Glomerular endothelial cell (primary cell): ENCODE measurements around the gene NR3C2. TPM values are rescaled to one million over a fixed set of nuclear protein-coding genes. Genes with fewer than 3 reads are reported as not detected.
"Not testable (repeated sequence)": the region's sequence is repeated elsewhere in the genome, so short reads cannot be mapped to it uniquely, and the experiment has no call there.

ENCODE experiments used
- DNase-seq: peaks from one replicate; pipeline ENCODE4 v3.0.0-alpha.2; 2011; ENCODE audit warnings: low read depth, low spot score; ENCODE audit errors: extremely low read depth
- total RNA-seq: library from RNA; depleted of rRNA; stranded (reverse); fragments of >200 nt; gene quantifications from 2 replicates; pipeline ENCODE4 v1.2.3, GENCODE V29; 2015

The NR3C2 gene
- total RNA-seq, 1 donor from 2014 or later = 5.2 TPM

DNA sequence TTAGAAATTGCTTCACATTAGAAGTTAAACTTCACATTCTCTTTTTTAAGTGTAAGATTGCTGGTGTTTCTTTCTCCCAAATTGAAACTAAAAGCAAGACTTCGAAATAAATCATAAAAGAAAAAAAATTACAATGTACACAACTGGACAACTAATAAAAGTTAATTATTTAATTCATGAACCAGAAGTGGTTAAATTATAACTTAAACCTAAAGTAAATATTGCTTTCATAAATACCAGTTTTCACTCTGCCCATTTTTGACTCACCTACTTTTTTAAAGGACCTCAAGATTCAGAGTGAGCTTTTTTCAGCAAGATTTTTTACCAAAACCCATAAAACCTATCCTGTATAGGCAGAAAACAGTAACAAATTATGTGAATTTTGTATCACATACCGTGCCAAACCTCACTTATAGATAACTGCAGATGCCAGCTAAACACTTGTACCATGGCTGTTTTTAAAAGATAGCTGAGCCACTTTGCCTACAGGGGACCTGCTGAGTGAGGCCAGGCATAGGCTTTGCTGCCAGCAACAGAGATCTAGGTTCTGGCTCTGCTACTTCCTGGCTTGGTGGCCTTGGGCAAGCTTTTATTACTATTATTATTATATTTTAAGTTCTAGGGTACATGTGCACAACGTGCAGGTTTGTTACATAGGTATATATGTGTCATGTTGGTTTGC lies 259.8 kb downstream of the NR3C2 start:
- no peak for DNase-seq

DNA sequence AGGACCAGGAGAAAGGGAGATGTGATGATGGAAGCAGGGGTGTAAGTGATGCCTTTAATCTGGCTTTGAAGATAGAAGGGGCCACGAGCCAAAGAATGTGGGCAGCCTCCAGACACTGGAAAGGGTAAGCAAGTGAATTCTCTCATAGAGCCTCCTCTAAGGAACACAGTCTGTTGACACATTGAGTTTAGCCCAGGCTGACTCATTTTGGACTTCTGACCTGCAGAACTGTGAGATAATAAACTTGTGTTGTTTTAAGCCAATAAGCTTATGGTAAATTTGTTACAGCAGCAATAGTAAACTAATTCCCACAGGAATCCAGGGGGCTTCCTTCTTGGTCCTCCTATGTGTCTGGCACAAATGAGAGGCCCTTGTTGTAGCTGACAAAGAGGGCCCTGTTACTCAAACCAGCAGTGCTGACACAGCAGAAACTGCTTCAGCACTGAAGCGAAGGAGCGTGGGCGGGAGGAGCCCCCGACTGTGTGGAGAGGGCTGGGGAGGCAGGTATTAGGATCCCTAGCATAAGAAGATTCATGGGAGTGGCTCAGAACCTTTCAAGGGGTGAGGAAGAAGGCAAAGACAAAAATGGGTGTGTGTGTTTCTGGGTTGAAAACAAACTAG lies 268.7 kb downstream of the NR3C2 start:
- no peak for DNase-seq

DNA sequence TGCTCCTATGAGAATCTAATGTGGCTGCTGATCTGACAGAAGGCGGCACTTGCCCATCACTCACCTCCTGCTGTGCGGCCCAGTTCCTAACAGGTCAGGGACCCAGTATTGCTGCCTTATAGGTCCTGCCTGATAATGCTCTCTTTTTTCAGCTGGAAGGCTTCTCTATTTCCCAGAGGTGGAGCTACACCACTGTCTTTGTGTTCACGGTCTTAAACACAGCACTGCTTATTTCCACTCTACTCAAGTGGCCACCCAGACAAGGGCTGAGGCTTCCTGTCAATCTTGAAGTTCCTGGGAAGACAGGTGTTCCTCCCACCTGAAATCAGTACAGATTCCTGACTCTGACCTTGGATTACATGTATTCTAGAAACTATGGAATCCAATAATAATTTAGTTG lies 270.6 kb downstream of the NR3C2 start:
- no peak for DNase-seq

DNA sequence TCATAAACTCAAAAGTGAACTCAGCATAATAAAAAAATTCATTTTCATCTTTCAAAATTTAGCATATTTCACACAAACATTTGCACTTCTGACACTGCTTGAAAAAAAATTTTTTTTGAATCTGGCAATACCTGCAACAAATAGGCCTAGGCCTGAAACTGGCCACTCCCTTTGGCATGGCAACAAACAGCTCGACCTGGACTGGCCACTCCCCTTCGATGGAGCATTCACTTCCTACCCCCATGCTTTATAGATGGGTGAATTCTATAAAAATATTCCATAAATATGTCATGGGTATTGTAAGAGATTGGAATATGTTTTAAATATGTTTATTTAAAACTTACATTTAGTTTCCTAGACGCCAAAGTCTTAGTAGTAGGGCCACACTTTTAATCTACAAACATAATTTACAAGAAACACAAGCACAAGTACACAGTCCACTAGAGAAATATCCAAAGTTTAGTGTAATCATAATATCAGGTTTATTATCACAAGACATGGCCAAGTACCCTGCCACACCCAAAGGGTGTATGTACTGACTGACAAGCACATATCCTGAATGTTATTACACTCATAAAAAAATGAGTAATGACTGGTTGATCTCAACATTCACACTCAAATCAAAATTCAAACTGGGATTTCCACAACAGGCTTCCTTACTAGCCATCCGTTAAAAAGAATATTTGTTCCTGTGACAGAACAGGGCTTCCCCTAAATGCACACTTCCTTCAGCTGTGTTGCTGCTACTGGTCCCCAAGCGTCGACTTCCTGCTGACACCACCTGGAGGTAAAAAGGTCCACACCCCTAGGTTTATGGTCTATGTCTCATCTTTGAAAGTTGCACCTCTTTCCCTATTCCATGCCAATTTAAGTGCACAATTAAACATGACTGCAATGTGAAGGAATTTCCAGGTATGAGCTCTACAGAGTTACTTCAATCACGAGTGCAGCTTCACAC lies 271.5 kb downstream of the NR3C2 start:
- no peak for DNase-seq

DNA sequence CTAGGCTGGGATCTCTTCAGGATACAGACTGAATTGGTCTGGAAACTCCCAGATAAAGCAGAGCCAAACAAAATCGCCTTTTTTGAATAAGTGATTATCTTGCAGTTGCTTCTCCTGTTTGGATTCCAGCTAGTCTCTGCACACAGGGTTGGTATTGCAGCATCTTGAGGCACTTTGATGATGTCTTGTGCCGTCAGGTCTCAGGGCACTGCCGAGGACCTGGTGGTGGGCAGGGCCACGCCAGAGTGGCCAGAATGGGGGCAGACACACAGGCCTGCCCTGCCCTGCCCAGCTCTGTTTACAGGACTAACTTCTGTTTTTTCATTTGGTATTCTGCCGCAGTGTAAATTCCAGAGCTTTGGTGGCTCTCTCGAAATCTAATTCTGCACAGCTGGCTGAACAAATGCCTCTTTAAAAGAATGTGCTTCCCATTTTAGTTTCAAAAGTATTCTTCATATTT lies 276.1 kb downstream of the NR3C2 start:
- DNase-seq = no peak

DNA sequence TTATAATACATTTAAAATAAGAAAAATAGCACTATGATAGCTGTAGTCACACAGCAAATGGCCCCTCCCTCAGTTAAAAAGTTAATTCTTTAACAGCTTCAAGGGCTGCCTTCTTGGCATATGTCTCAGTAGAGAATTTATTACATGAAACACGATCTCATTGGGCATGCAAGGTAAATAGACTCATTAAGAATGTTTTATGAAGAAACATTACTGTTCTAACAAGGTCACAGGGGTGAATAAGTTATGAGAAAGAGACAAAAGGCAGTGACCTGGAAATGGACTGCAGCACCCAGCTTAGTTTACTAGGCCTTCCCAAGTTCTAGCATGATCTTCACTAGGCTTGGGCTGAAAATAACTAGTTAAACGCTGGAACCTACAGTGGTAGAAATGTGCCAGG lies 277.7 kb downstream of the NR3C2 start:
- no peak for DNase-seq

DNA sequence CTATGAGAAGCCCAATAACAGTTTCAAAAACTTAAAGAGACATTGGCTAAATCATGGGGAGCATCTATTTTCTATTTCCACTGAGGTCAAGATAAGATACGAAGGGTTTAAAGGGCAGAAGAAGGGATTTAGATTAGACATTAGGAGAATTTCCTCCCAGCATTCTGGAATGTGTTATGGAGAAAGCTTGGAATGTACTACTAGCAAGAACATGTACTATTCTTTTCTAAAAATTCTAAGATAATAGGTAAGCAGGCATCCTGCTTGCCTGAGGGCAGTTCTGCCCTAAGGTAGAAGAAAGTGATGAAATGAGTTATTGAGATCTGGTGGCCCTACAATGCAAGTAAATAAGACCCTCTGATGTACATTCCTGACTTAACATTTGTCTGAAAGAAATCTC lies 279.2 kb downstream of the NR3C2 start:
- DNase-seq = no peak

DNA sequence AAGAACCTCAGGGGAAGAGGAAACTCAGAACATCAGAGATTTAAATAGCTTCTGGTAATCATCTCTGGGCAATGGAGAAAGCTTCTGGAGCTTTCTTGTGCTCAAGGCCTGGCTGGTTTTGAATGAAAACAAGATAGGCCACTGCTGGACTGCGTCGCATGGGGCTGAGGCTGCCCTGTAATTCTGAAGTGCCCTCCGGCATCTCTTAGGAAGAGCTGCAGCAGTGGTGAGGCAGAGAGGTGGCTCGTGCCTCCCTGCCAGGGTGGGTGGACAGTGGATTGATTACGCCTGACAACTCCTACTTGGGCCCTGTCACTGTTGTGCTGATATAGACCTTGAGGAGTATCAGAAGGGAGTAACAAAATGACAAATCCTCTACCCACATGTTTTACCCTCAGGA lies 279.7 kb downstream of the NR3C2 start:
- DNase-seq = no peak

DNA sequence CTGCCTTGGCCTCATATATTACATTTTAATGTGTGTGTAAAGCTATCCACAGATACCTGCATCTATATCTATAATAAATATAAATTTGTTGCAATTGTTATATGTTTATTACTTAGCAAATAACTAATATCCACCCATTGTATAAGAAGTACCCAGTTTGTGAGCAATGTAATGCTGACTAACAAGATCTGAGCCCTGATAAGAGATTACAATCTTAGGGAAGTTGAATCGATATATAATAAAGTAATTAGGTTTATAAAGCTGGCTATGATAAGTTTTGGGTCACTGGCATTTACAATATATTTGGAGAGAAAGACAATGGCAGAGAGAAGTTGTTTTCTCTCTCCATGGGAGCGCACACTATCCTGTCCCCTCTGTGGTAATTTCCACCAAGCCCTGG lies 280.6 kb downstream of the NR3C2 start:
- no peak for DNase-seq

DNA sequence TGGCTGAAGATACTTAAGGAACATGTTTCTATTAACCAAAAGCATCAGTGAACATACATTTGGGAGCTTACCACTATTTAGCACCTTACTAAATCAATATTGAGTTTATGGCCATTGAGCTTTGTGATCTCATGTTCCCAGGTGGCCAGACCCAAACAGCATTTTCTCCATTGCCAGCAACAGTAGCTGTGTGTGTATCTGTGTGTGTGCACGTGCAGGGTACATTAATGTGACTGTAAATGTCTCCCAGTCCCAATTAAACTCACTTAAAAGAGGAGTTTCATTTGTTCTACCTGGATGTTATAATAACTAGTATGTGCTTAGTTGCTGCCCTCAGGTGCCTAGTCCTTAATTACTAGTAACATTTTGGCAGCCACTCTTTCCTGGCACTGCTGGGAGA lies 282.4 kb downstream of the NR3C2 start:
- no peak for DNase-seq

DNA sequence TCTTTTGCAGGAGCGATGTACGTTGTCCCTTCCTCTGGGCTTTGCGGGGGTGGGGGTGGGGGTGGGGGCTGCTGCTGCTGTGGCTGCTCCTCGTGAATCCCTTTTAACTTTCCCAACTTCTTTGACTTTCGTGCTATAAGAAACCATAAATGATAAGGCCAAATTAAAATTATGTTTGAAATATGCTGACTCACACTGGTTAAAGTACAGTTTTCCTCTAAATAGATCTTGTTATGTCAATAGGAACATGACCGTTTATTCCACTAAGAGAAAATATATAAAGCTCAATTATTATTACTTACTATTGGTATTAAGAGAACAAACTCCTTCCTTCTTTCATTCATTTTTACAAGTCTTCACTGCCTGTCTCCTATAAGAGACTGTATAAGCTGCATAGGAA lies 287.4 kb downstream of the NR3C2 start:
- DNase-seq = no peak

DNA sequence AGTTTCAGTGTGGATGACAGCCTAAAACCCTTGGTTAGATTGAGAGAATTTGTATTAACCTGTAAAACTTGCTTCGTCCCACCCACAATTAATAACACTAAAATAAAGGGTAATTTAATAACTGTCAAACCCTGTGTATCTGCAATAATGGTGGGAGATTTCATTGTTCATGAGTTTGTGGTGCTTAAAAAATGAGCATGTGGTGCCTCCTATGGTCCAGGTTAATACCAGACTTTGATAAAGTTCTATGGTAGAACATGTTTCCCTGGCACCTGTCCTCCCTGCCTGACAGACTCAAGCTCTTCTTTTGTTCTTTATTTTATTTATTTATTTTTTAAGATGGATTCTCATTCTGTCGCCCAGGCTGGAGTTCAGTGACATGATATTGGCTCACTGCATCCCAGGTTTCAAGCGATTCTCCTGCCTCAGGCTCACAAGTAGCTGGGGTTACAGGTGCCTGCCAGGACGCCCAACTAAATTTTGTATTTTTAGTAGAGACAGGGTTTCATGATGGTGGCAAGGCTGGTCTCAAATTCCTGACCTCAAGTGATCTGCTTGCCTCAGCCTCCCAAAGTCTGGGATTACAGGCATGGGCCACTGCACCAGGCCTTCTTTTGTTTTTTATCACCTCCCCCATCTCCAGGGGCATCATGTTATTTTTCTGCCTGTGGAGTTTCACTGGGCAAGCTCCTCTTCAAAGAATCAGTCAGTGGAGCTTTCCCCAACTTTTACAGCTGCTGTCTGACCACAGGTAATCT lies 289.2 kb downstream of the NR3C2 start:
- DNase-seq = no peak

DNA sequence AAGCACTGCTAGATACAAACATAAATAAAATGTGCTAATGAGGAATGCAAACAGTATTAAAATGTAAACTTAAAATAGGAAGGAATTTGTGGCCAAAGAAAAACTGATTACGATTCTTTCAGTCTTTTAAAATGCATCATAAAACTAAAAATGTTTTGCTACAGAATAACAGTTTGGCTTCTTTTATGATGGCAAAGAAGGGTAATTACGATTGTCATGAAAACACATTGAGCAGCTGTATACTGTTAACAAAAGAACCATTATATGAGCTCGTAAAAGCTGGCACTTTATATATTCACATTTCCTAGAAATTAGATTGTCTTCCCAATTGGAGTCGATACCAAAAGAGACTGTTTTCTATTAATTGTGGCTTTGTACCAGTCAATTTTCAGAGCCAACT lies 290.4 kb downstream of the NR3C2 start:
- DNase-seq = no peak

DNA sequence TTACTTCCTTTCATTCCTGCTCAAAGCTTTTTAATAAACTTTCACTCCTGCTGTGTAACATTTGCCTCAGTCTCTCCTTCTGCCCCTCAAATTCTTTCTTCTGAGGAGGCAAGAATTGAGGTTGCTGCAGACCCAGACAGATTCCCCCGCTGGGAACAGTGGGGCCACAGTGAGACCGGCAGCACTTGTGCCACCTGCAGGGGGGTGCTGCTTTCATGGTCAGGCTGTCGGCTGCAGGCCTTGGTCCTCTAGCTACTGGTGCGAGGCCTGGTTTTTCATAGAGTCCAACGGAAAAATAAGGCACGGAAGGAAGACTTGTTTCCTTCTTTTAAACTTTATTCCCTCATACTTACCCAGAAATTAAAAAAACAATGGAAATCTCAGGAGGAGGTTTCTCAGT lies 296.7 kb downstream of the NR3C2 start:
- DNase-seq = no peak

DNA sequence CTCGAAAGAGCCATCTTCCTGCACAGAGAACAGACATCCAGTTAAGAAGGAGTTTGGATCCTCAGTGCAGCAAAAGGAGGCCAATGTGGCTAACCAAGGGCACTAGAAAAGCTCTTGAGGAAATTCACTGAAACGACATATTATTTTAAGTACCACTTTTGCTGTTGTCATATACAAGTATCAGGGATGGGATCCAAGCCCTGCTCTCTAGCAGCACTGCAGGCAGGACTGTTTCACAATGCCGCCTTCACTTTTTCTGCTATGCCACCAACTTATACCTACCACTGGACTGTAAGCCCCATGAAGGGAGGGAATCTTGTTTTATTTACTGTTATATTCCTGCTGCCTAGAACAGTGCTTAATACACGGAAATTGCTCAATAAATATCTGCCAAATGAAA lies 299.0 kb downstream of the NR3C2 start:
- no peak for DNase-seq

DNA sequence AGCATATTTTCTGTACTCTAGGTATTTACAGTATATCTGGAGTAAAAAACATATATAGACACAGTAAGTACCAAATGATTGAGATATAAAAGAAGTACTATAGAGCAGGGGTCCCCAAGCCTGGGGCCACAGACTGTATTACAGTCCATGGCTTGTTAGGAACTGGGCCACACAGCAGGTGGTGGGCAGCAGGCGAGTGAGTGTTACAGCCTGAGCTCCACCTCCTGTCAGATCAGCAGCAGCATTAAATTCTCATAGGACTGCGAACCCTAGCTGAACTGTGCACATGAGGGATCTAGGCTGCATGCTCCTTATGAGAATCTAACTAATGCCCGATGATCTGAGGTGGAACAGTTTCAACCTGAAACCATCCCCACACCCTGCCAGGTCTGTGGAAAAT lies 300.7 kb downstream of the NR3C2 start:
- DNase-seq = no peak

DNA sequence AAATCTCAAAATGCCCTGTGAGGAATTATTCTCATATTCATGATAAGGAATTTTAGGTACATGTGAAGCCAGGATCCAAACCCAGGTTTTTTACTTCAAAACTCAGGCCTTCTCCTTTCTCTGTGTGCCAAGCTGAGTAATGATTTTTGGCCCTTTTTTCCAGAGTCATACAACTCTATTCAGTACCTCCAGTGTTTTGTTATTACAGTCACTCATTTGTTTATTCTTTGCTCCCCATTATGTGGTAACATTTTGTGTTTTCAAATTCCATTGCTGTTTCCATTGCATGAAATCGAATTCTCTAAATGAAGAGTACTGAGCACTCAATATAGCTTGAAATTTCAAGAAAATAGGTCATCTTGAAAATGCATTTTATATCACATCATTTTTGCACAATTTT lies 315.4 kb downstream of the NR3C2 start:
- DNase-seq = no peak

DNA sequence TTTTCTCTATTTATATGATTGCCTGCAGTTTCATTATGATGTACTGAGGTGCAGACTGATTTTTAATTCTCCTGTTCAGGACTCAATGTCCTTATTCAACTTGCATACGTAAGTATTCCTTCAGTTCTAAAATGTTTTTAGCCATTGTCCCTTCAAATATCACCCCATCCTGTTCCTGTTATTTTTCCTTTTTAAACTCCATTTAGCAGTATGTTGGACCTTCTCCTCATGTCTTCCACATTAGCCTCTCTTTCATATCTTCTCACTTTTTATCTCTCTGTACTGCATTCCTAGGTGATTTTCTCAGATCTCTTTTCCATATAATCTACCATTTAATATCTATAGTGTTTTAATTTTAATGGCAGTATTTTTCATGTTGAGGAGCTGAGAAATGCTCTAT lies 317.7 kb downstream of the NR3C2 start:
- DNase-seq = no peak

DNA sequence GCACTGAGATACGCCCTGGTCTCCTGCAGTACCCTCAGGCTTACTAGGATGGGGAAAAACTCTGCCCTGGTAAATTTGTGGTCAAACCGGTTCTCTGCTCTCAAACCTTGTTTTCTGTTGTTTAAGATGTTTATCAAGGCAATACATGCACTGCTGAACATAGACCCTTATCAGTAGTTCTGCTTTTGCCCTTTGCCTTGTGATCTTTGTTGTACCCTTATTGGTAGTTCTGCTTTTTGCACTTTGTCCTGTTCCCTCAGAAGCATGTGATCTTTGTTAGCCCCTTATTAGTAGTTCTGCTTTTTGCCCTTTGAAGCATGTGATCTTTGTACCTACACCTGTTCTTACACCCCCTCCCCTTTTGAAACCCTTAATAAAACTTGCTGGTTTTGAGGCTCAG lies 319.1 kb downstream of the NR3C2 start:
- not testable (repeated sequence) for DNase-seq

DNA sequence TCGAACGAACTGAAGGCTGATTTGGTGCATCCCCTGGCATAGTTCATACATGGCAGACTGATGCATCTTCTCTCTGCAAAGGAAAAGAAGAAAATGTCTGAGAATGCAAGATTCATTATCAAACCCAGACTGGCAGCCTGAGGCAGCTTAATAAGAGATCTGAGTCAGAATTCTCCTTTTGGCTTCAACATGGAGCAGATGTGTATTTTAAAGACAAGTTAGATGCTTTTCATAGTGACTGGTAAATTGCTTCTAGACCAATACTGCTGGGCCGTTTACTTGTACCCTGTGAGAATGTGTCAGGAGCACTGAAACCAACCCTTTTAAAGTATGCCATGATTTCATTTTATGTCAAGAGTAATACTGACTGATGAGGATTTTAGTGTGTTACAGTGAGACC lies 322.0 kb downstream of the NR3C2 start:
- no peak for DNase-seq

DNA sequence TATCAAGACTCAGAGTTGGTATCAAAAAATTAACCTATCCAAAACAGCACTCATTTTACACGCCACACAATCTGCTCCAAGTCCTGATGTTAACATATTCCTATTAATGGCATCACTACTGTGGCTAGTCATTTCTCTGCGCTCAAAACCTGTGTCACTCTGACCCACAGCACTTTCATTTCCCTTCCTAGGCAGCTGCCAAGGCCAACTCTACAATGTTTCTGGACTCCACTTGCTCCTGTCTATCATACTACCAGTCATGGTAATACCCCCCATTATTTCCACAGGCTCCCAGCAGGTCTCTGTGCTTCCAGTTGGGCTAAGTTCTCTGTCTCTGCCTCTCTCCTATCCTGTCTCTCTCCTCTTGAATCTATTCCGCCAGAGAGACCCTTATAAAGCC lies 323.6 kb downstream of the NR3C2 start:
- no peak for DNase-seq
